Stimulated activated CD8-positive, alpha-beta memory T cell treated with anti-CD3 and anti-CD28 coated beads, Interleukin-15, amount 100 ng/mL, for 1 hour (primary cell): ENCODE measurements around the gene CACNA1D.

Experiments
- DNase-seq: peaks from one replicate; pipeline ENCODE4 v3.0.0-alpha.2; 2020; ENCODE audit warnings: low read depth

CACNA1D gene

GRCh38 chr3:53495520-53496391 lies 1.3 kb downstream of the CACNA1D start:
- DNase-seq: no peak

- no peak for DNase-seq
Observed at GRCh38 chr3:53496392-53496670, 1.9 kb downstream of the CACNA1D start.

GRCh38 chr3:53496984-53497383 lies 2.6 kb downstream of the CACNA1D start:
- no peak for DNase-seq

- DNase-seq: no peak
Observed at GRCh38 chr3:53498806-53499641, 4.6 kb downstream of the CACNA1D start.

GRCh38 chr3:53500165-53500777 lies 5.9 kb downstream of the CACNA1D start:
- no peak for DNase-seq

- DNase-seq: no peak
Observed at GRCh38 chr3:53501178-53501577, 6.8 kb downstream of the CACNA1D start.

GRCh38 chr3:53502737-53503136 lies 8.3 kb downstream of the CACNA1D start:
- no peak for DNase-seq

- no peak for DNase-seq
Observed at GRCh38 chr3:53503195-53503594, 8.8 kb downstream of the CACNA1D start.

- DNase-seq: no peak
Observed at GRCh38 chr3:53506110-53506762, 11.8 kb downstream of the CACNA1D start.

- DNase-seq: no peak
Observed at GRCh38 chr3:53506763-53507145, 12.3 kb downstream of the CACNA1D start.

GRCh38 chr3:53509494-53509893 lies 15.1 kb downstream of the CACNA1D start:
- DNase-seq: no peak

GRCh38 chr3:53510508-53510907 lies 16.1 kb downstream of the CACNA1D start:
- no peak for DNase-seq

GRCh38 chr3:53511246-53511645 lies 16.8 kb downstream of the CACNA1D start:
- no peak for DNase-seq

- DNase-seq: no peak
Observed at GRCh38 chr3:53513556-53514190, 19.3 kb downstream of the CACNA1D start.

- DNase-seq: no peak
Observed at GRCh38 chr3:53516339-53516738, 21.9 kb downstream of the CACNA1D start.

GRCh38 chr3:53518495-53518981 lies 24.1 kb downstream of the CACNA1D start:
- DNase-seq: no peak

- DNase-seq: no peak
Observed at GRCh38 chr3:53519065-53519709, 24.8 kb downstream of the CACNA1D start.

- DNase-seq: no peak
Observed at GRCh38 chr3:53523346-53523745, 28.9 kb downstream of the CACNA1D start.

GRCh38 chr3:53524566-53524965 lies 30.2 kb downstream of the CACNA1D start:
- no peak for DNase-seq

- no peak for DNase-seq
Observed at GRCh38 chr3:53525765-53526703, 31.6 kb downstream of the CACNA1D start.
